Vagina (tissue), 2 donors: ENCODE results near the gene SIAH1.

Experiments
- POLR2A ChIP-seq, 2 donors: fragments of 450-650 bp; IDR thresholded peaks; one replicate each; pipeline ENCODE4 v1.6.1; 2017; ENCODE audit warnings: antibody characterized with exemption in 2 of 2, mild to moderate bottlenecking in 2 of 2, moderate library complexity in 2 of 2
- TF ChIP-seq, protein P1 (sequence below), 3 experiments: fragments of 450-650 bp in 2 of 3; fragments of 200-600 bp in 1 of 3; sonication (generic) in 1 of 3; IDR thresholded peaks; one replicate each; pipeline ENCODE4 v1.5.1; 2017 to 2019; ENCODE audit warnings: antibody characterized with exemption in 3 of 3, mild to moderate bottlenecking in 2 of 3, moderate library complexity in 2 of 3

DNA sequence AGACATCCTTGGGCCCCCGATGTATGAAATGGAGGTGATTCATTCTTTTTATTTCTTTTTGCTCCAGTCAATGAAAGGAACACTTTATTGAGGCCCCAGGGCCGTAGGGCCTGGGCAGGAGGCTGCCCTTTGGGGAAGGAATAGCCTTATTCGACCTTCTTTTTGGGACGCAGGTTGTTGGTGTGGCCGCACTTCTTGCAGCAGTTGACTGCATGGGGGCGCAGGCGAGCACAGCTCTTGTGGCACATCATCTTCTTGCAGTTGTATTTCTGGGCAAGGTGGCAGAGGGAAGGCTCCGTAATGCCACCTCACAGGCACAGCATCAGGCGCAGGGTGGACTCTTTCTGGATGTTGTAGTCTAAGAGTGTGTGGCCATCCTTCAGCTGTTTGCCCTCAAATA lies 50.9 kb downstream of the SIAH1 start:
- TF ChIP-seq, protein P1, sequence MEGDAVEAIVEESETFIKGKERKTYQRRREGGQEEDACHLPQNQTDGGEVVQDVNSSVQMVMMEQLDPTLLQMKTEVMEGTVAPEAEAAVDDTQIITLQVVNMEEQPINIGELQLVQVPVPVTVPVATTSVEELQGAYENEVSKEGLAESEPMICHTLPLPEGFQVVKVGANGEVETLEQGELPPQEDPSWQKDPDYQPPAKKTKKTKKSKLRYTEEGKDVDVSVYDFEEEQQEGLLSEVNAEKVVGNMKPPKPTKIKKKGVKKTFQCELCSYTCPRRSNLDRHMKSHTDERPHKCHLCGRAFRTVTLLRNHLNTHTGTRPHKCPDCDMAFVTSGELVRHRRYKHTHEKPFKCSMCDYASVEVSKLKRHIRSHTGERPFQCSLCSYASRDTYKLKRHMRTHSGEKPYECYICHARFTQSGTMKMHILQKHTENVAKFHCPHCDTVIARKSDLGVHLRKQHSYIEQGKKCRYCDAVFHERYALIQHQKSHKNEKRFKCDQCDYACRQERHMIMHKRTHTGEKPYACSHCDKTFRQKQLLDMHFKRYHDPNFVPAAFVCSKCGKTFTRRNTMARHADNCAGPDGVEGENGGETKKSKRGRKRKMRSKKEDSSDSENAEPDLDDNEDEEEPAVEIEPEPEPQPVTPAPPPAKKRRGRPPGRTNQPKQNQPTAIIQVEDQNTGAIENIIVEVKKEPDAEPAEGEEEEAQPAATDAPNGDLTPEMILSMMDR (IDR thresholded peaks at IDR 0.05), result no peak
- TF ChIP-seq POLR2A (IDR thresholded peaks at IDR 0.05), result no peak
